Measurements from ENCODE around the gene HELQ.

The HELQ gene

GRCh38 chr4:83371235-83371634 lies 84.4 kb downstream of the HELQ start:
- H3K9ac ChIP-seq (ENCODE audit: low read length): no peak overlapping the region
- no peaks in the 10 kb centered on the region for H3K27me3 ChIP-seq (ENCODE audit: control insufficient read depth, insufficient read depth, low read length)
- H3K9me3 ChIP-seq (ENCODE audit: control insufficient read depth, insufficient read depth, low read depth, low read length): 0 out of 2 replicates have a peak, but pooled peaks cover 2% of the 10 kb centered on the region
- H3K4me1 ChIP-seq (ENCODE audit: control insufficient read depth, insufficient read depth, low read length): no peaks in the 10 kb centered on the region
- H3K36me3 ChIP-seq (ENCODE audit: control insufficient read depth, insufficient read depth, low read length): no peaks in the 10 kb centered on the region
- H3K27ac ChIP-seq (ENCODE audit: low read depth, low read length): no peak overlapping the region
- H3K4me3 ChIP-seq (ENCODE audit: low read depth, low read length): no peak overlapping the region

DNA sequence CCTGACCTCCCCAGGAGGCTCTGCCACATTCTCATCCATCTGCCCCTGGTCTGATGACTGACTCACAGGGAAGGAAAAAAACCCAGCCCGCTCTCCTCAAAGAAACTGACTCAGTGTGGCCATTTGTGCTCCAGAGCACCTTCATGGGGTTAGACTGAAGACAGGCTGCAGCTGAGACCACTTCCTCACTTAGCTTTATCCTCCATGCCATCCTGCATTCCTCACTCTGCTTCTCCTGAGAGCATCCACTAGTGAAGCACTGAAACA lies 85.0 kb downstream of the HELQ start:
- H3K4me1 ChIP-seq (ENCODE audit: control insufficient read depth, insufficient read depth, low read length): no peaks in the 10 kb centered on the region
- no peaks in the 10 kb centered on the region for H3K9me3 ChIP-seq (ENCODE audit: control insufficient read depth, insufficient read depth, low read depth, low read length)
- no peak overlapping the region for H3K27ac ChIP-seq (ENCODE audit: low read depth, low read length)
- H3K9ac ChIP-seq (ENCODE audit: low read length): no peak overlapping the region
- H3K27me3 ChIP-seq (ENCODE audit: control insufficient read depth, insufficient read depth, low read length): no peaks in the 10 kb centered on the region
- no peaks in the 10 kb centered on the region for H3K36me3 ChIP-seq (ENCODE audit: control insufficient read depth, insufficient read depth, low read length)
- no peak overlapping the region for H3K4me3 ChIP-seq (ENCODE audit: low read depth, low read length)

DNA sequence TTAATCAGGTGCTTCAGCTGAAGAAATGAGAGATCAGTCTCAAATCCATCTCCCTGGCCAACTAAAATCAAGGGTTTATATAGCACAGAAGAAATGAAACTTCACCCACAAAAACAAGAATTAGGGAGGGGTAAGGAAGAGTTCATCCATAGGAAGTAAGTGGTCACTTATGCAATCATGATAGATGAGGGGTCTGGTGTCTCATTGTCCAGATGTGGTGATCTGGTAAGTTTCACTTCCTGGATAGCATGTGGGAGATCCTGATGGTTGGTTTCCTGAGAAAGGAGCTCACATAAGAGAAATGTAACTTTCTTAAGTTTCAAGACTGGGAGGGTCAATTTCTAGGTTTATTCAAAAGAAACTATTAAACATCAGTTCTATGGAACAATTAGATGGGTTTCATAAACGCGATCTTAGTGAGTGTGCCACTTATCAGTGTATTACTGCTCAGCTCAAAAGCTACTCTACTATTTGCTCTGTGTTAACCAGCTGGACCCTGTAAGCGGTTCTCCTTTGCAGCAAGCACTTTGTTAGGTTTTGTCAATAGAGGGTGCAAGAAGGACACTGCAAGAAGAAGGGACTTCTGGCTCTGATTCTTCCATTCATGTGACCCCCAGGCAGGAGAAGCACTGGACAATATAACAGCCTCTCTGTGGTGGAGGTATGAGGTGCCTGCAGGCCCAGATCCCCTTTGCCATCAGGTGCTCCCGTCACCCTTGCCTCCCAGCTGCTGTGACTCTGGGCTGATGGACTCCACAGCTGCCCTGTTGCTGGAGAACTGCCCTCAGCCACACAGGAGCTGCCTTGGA lies 85.6 kb downstream of the HELQ start:
- Histone ChIP-seq H3K27ac (ENCODE audit: low read depth, low read length) (no peak overlapping the region), H3K9me3 (ENCODE audit: control insufficient read depth, insufficient read depth, low read depth, low read length) (no peaks in the 10 kb centered on the region), H3K4me1 (ENCODE audit: control insufficient read depth, insufficient read depth, low read length) (no peaks in the 10 kb centered on the region), H3K4me3 (ENCODE audit: low read depth, low read length) (no peak overlapping the region), H3K27me3 (ENCODE audit: control insufficient read depth, insufficient read depth, low read length) (no peaks in the 10 kb centered on the region), H3K9ac (ENCODE audit: low read length) (no peak overlapping the region), H3K36me3 (ENCODE audit: control insufficient read depth, insufficient read depth, low read length) (no peaks in the 10 kb centered on the region)

- Histone ChIP-seq H3K36me3 (ENCODE audit: control insufficient read depth, insufficient read depth, low read length) (no peaks in the 10 kb centered on the region), H3K9me3 (ENCODE audit: control insufficient read depth, insufficient read depth, low read depth, low read length) (no peaks in the 10 kb centered on the region)
Observed at GRCh38 chr4:83364312-83364711, 91.3 kb downstream of the HELQ start.

DNA sequence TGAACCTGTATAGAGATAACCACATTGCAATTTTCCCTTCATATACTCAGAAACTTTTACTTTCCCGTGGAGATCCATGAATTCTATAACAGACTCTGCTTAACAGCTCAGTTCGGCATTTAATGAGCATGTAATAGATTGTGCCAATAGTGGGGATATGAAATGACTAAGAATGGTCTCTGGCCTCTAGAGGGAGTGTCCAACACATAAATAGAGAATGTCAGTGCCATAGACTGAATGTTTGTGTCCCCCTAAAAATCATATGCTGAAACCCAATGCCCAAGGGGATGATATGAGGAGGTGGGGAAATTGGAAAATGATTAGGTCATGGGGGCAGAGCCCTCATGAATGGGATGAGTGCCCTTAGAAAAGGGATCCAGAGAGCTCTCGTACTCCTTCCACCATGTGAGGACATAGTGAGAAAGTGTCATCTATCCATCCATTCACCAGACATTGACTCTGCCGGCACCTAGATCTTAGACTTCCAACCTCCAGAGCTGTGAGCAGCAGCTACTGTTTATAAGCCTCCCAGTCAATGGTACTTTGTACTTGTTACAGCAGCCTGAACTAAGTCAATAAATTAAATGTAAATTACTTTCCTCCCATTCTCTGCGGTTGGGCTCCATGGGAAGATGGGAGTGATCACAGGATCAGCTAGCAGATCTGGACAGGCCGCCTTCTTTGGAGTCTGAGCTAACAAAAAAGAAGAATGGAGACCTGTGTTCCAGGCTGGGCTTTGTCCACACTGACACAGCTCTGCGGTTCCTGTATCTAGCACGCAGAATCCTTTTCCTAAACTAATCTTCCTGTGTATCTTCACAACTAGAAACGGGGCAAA lies 92.9 kb downstream of the HELQ start:
- peaks cover 17% of the 10 kb centered on the region for H3K4me1 ChIP-seq (ENCODE audit: control insufficient read depth, insufficient read depth, low read length)
- H3K27me3 ChIP-seq (ENCODE audit: control insufficient read depth, insufficient read depth, low read length): no peaks in the 10 kb centered on the region
- H3K4me3 ChIP-seq (ENCODE audit: low read depth, low read length): no peak overlapping the region
- H3K27ac ChIP-seq (ENCODE audit: low read depth, low read length): peak overlapping the region; percentile 71; the same call in 1 of the 2 replicates
- no peaks in the 10 kb centered on the region for H3K9me3 ChIP-seq (ENCODE audit: control insufficient read depth, insufficient read depth, low read depth, low read length)
- H3K36me3 ChIP-seq (ENCODE audit: control insufficient read depth, insufficient read depth, low read length): no peaks in the 10 kb centered on the region
- no peak overlapping the region for H3K9ac ChIP-seq (ENCODE audit: low read length)

More at GRCh38 chr4:83364312-83364711, 91.3 kb downstream of the HELQ start:
- Histone ChIP-seq H3K27ac (ENCODE audit: low read depth, low read length) (no peak overlapping the region), H3K4me3 (ENCODE audit: low read depth, low read length) (no peak overlapping the region), H3K27me3 (ENCODE audit: control insufficient read depth, insufficient read depth, low read length) (no peaks in the 10 kb centered on the region), H3K9ac (ENCODE audit: low read length) (no peak overlapping the region), H3K4me1 (ENCODE audit: control insufficient read depth, insufficient read depth, low read length) (peaks cover 17% of the 10 kb centered on the region)

- Histone ChIP-seq H3K4me1 (ENCODE audit: control insufficient read depth, insufficient read depth, low read length) (peaks cover 22% of the 10 kb centered on the region), H3K27me3 (ENCODE audit: control insufficient read depth, insufficient read depth, low read length) (no peaks in the 10 kb centered on the region), H3K36me3 (ENCODE audit: control insufficient read depth, insufficient read depth, low read length) (no peaks in the 10 kb centered on the region), H3K9ac (ENCODE audit: low read length) (peak overlapping the region; percentile 61), H3K9me3 (ENCODE audit: control insufficient read depth, insufficient read depth, low read depth, low read length) (no peaks in the 10 kb centered on the region), H3K27ac (ENCODE audit: low read depth, low read length) (peak overlapping the region; percentile 71), H3K4me3 (ENCODE audit: low read depth, low read length) (0 out of 2 replicates have a peak overlapping the region, but pooled peaks have one; percentile 27)
Observed at GRCh38 chr4:83361416-83362103, 94.1 kb downstream of the HELQ start.

- H3K4me1 ChIP-seq (ENCODE audit: control insufficient read depth, insufficient read depth, low read length): peaks cover 22% of the 10 kb centered on the region
- H3K27ac ChIP-seq (ENCODE audit: low read depth, low read length): no peak overlapping the region
- no peaks in the 10 kb centered on the region for H3K9me3 ChIP-seq (ENCODE audit: control insufficient read depth, insufficient read depth, low read depth, low read length)
- no peak overlapping the region for H3K4me3 ChIP-seq (ENCODE audit: low read depth, low read length)
- H3K9ac ChIP-seq (ENCODE audit: low read length): no peak overlapping the region
- no peaks in the 10 kb centered on the region for H3K36me3 ChIP-seq (ENCODE audit: control insufficient read depth, insufficient read depth, low read length)
- H3K27me3 ChIP-seq (ENCODE audit: control insufficient read depth, insufficient read depth, low read length): no peaks in the 10 kb centered on the region
Observed at GRCh38 chr4:83360018-83360417, 95.6 kb downstream of the HELQ start.

DNA sequence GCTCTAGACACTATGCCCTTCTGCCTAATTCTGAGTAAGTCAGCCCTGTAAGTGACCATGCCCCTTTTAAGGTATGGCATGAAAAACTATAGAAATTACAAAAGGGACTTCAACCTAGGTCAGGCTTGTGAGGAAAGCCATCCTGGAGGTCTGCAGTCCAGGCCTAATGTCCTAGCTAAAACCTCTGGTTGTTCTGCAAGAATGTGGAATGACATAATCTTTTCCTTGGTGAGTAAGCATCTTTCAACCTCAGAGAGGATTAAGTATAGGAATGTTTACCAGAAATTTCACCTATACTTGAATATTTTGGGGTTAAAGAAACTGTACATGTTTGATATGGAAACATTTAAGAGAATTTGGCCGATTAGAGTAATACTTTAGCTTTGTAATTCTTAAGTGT lies 97.2 kb downstream of the HELQ start:
- peaks cover 22% of the 10 kb centered on the region for H3K4me1 ChIP-seq (ENCODE audit: control insufficient read depth, insufficient read depth, low read length)

More for the DNA sequence above, 97.2 kb downstream of the HELQ start:
- Histone ChIP-seq H3K27me3 (ENCODE audit: control insufficient read depth, insufficient read depth, low read length) (no peaks in the 10 kb centered on the region), H3K36me3 (ENCODE audit: control insufficient read depth, insufficient read depth, low read length) (no peaks in the 10 kb centered on the region), H3K27ac (ENCODE audit: low read depth, low read length) (no peak overlapping the region), H3K9me3 (ENCODE audit: control insufficient read depth, insufficient read depth, low read depth, low read length) (peaks cover 7% of the 10 kb centered on the region), H3K9ac (ENCODE audit: low read length) (no peak overlapping the region), H3K4me3 (ENCODE audit: low read depth, low read length) (no peak overlapping the region)

All from HUES6 (cell line).